Neutrophil (primary cell): ENCODE data around the gene VGLL4.

Experiments used
- H3K27ac ChIP-seq: fragments of 200-600 bp; sonication (generic); 2 replicates; pipeline ENCODE4 v1.5.1; 2016; ENCODE audit warnings: mild to moderate bottlenecking, moderate library complexity
- H3K27me3 ChIP-seq: fragments of 200-600 bp; sonication (generic); 2 replicates; pipeline ENCODE4 v1.6.0; 2016; ENCODE audit warnings: mild to moderate bottlenecking
- H3K36me3 ChIP-seq: fragments of 200-600 bp; sonication (generic); 2 replicates; pipeline ENCODE4 v1.5.1; 2017
- H3K4me1 ChIP-seq, 2 experiments: fragments of 200-600 bp in 1 of 2; sonication (generic) in 1 of 2; 1 replicate in 1 of 2; 2 replicates in 1 of 2; pipeline versions ENCODE4 v1.5.1 to v1.6.1; 2013 to 2016; ENCODE audit warnings: low read depth in 1 of 2, low read length in 1 of 2, mild to moderate bottlenecking in 1 of 2, moderate library complexity in 1 of 2; ENCODE audit not compliant: control insufficient read depth in 1 of 2, insufficient read depth in 1 of 2
- H3K4me3 ChIP-seq, 2 experiments: fragments of 200-600 bp in 1 of 2; sonication (generic) in 1 of 2; 1 replicate in 1 of 2; 2 replicates in 1 of 2; pipeline ENCODE4 v1.5.1; 2013 to 2016; ENCODE audit warnings: low read depth in 1 of 2, low read length in 1 of 2, mild to moderate bottlenecking in 1 of 2, moderate library complexity in 1 of 2
- H3K9me3 ChIP-seq: fragments of 200-600 bp; sonication (generic); 2 replicates; pipeline ENCODE4 v1.5.1; 2016
- CTCF ChIP-seq: fragments of 200-600 bp; sonication (generic); IDR thresholded peaks from 2 replicates; pipeline ENCODE4 v1.5.1; 2016; ENCODE audit warnings: antibody characterized with exemption

The VGLL4 gene

DNA sequence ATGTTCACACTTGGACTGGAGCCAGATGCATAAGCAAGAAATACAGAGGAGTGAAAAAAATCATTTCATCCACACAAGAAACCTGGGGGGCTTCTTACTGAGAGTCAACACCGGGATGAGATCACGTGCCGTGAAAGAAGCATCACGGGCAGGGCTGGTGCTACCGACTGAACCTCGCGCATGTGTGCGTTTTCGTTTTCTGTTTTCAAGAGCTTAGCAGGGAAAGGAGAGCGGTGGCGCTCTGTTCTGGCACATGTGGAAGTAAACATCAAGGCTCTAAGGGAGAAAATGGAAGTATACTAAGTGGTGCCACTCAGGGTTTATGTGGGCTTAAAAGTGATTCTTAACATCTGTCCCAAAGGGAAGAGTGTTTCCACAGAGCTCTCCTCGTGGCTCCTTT lies 55.9 kb downstream of the VGLL4 start:
- no peaks in the 10 kb centered on the region for H3K9me3 ChIP-seq
- no peak overlapping the region for H3K27ac ChIP-seq
- no peak overlapping the region for H3K4me3 ChIP-seq
- peaks cover 8 to 15% of the 10 kb centered on the region in 2 experiments for H3K4me1 ChIP-seq
- no peaks in the 10 kb centered on the region for H3K27me3 ChIP-seq
- H3K36me3 ChIP-seq, result no peaks in the 10 kb centered on the region
- TF ChIP-seq CTCF, result no peak

- Histone ChIP-seq H3K27me3 (no peaks in the 10 kb centered on the region), H3K9me3 (no peaks in the 10 kb centered on the region), H3K4me1 (peaks cover 17 to 19% of the 10 kb centered on the region in 2 experiments), H3K4me3 (no peak overlapping the region), H3K27ac (no peak overlapping the region), H3K36me3 (no peaks in the 10 kb centered on the region)
- no peak for TF ChIP-seq CTCF
These were observed 59.1 kb downstream of the VGLL4 start for GRCh38 chr3:11584570-11584969.

GRCh38 chr3:11583638-11584046 lies 60.1 kb downstream of the VGLL4 start:
- Histone ChIP-seq H3K4me3 (no peak overlapping the region), H3K4me1 (peaks cover 16 to 17% of the 10 kb centered on the region in 2 experiments), H3K36me3 (no peaks in the 10 kb centered on the region), H3K9me3 (no peaks in the 10 kb centered on the region), H3K27ac (no peak overlapping the region), H3K27me3 (no peaks in the 10 kb centered on the region)
- no peak for TF ChIP-seq CTCF

DNA sequence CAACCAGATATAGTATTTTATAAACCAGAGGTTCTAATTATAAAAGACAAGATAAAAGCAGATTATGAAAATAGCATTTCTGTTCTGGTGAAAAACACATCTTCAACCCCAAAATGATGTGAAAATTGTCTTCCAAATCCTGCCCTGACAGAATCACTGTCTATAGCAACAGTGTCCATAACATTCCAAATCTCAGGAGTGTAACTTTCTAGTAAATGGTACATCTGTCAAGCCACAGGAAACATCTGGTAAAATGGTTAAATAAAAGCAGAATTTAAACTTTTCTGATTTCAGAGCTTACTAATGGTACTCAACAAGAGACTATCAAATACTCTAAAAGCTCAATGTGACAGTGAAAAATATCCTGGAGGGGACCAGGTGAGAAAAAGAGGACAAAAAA lies 60.5 kb downstream of the VGLL4 start:
- Histone ChIP-seq H3K36me3 (no peaks in the 10 kb centered on the region), H3K4me3 (no peak overlapping the region), H3K27ac (no peak overlapping the region), H3K9me3 (no peaks in the 10 kb centered on the region), H3K27me3 (no peaks in the 10 kb centered on the region), H3K4me1 (peaks cover 16 to 17% of the 10 kb centered on the region in 2 experiments)
- TF ChIP-seq CTCF, result no peak

DNA sequence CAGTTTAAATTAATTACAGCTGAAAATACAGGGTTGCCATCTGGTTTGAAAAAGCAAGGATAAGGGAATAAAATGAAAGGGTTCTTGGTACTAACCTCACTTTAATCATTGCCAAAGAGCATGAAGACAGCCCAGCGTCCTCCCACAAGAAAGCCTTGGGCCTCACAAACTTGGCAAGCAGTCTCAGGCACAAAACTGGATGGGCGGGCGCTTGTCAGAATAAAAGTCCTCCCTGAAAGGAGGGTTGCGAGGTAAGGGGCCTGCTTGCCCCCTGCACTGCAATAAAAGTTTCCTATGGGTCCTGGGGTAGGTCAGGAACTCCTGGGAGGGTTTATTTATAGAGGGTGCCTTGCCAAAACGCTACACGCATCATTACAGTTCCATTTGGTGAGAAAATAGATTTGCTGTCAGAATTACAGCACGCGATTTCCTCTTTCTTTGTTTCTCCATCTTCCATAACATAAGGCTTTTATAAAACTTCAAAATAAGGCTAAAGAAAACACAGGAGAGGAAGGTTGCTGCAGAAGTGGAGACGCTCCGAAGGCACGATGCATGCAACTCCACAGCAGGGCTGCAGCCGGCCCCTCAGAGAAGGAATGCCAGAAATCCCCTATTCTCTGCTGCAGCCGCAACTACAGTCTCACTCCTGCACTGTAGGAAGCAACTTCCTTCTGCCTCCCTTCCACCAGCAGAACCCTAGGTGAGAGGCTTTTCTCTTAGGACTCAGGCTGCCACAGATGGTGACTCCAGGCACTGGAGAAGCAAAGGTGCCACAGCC lies 61.3 kb downstream of the VGLL4 start:
- Histone ChIP-seq H3K27me3 (no peaks in the 10 kb centered on the region), H3K27ac (peak overlapping the region; percentile 28), H3K36me3 (no peaks in the 10 kb centered on the region), H3K4me1 (peaks cover 16 to 17% of the 10 kb centered on the region in 2 experiments), H3K9me3 (no peaks in the 10 kb centered on the region), H3K4me3 (peak overlapping the region in 1 of 2 experiments; percentile 23)
- TF ChIP-seq CTCF, result no peak
